ENCODE results near the gene ZNF462.

DNA sequence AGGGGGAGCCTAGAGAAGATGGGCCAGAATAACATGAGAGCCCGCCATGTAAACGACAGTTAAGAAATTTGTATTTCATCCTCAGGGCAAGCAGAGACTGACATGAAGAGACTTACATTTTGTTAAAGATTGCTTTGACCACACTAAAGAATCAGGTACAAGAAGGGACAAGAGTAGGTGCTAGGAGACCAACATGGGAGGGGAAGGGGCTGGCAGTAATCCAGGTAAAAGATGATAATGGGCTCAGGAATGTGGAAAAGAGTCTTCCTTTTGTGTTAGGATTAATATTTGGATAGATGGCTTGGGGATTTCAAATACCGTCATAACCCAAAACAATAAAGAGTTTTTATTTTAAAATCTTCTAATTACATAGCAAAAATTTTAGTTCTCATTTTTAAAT lies 137.3 kb downstream of the ZNF462 start:
- TF ChIP-seq, protein P1, sequence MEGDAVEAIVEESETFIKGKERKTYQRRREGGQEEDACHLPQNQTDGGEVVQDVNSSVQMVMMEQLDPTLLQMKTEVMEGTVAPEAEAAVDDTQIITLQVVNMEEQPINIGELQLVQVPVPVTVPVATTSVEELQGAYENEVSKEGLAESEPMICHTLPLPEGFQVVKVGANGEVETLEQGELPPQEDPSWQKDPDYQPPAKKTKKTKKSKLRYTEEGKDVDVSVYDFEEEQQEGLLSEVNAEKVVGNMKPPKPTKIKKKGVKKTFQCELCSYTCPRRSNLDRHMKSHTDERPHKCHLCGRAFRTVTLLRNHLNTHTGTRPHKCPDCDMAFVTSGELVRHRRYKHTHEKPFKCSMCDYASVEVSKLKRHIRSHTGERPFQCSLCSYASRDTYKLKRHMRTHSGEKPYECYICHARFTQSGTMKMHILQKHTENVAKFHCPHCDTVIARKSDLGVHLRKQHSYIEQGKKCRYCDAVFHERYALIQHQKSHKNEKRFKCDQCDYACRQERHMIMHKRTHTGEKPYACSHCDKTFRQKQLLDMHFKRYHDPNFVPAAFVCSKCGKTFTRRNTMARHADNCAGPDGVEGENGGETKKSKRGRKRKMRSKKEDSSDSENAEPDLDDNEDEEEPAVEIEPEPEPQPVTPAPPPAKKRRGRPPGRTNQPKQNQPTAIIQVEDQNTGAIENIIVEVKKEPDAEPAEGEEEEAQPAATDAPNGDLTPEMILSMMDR (IDR thresholded peaks at IDR 0.05): no peak
- no peak for TF ChIP-seq POLR2A (IDR thresholded peaks at IDR 0.05)
